ENCODE data around the gene RREB1.

The RREB1 gene

DNA sequence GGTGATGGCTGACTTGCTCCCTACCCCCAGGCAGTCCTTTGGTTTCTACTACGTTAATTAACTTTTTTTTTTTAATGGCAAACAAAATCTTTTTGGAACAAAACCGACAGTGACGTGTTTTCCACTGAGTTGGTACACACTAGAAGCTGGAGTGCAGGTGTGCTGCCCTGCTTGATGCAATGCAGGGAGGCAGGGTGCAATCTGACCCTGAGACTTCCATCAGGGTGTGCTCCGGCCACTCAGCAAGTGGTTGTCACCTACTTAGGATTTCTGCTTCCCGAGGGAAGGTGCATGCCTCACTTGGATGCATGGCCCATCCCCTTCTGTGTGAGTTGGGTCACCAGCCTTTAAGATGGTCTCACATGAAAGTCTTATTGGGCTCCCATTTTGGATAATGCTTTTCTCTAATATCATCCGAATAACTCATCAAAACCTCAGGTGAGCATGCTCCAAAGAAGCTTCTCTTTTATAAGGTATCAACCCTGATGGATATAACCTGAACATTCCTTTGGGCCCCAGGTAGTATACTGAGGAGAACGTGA lies 14.0 kb downstream of the RREB1 start:
- POLR2A ChIA-PET, result no interaction called here
- CTCF ChIA-PET, result no interaction called here
- TF ChIP-seq FOXA1 (IDR thresholded peaks at IDR 0.05) (no peak), L3MBTL2 (conservative IDR thresholded peaks at IDR 0.05) (no peak), BHLHE40 (IDR thresholded peaks at IDR 0.05; ENCODE audit: borderline replicate concordance) (no peak), ZNF384 (IDR thresholded peaks at IDR 0.05) (no peak), HDGF (IDR thresholded peaks at IDR 0.05; ENCODE audit: borderline replicate concordance) (no peak), SP1 (IDR thresholded peaks at IDR 0.05) (no peak), SUZ12 (IDR thresholded peaks at IDR 0.05) (no peak), LEF1 (IDR thresholded peaks at IDR 0.05; ENCODE audit: borderline replicate concordance) (no peak), ELF4 (IDR thresholded peaks at IDR 0.05) (no peak), TARDBP (IDR thresholded peaks at IDR 0.05) (no peak), FOXK2 (IDR thresholded peaks at IDR 0.05) (no peak), NFRKB (IDR thresholded peaks at IDR 0.05) (no peak)
- TF ChIP-seq, protein P1, sequence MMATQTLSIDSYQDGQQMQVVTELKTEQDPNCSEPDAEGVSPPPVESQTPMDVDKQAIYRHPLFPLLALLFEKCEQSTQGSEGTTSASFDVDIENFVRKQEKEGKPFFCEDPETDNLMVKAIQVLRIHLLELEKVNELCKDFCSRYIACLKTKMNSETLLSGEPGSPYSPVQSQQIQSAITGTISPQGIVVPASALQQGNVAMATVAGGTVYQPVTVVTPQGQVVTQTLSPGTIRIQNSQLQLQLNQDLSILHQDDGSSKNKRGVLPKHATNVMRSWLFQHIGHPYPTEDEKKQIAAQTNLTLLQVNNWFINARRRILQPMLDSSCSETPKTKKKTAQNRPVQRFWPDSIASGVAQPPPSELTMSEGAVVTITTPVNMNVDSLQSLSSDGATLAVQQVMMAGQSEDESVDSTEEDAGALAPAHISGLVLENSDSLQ (IDR thresholded peaks at IDR 0.05), result no peak
- no peak for DNase-seq (ENCODE audit: extremely low spot score)

DNA sequence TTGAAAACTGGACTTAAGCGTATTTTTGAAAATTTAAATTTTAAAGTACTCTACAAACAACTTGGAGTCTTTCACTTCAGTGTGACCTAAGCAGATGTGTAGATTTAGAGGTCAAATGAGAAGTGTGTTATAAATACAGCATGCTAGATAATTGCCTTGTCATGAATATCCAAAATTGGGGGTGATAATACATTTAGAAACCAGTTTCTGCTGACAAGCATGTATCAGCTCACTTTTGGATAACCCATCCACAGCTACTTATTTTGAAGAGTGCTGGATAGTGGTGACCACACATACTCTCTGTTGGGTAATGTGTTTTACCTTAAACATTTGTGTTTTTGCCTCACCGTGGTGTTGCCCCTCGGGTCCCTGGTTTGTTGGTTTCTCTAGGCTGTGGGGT lies 14.9 kb downstream of the RREB1 start:
- TF ChIP-seq ARNT (IDR thresholded peaks at IDR 0.05) (no peak), SP1 (IDR thresholded peaks at IDR 0.05) (no peak), HDGF (IDR thresholded peaks at IDR 0.05; ENCODE audit: borderline replicate concordance) (no peak), LEF1 (IDR thresholded peaks at IDR 0.05; ENCODE audit: borderline replicate concordance) (no peak), CTBP1 (IDR thresholded peaks at IDR 0.05; ENCODE audit: borderline replicate concordance) (no peak), FOXA1 (IDR thresholded peaks at IDR 0.05) (no peak), FOXM1 (IDR thresholded peaks at IDR 0.05; ENCODE audit: borderline replicate concordance) (no peak), SUZ12 (IDR thresholded peaks at IDR 0.05) (no peak)
- TF ChIP-seq, protein P1 (IDR thresholded peaks at IDR 0.05), result no peak
- ChIA-PET POLR2A (no interaction called here), CTCF (no interaction called here)
- no peak for DNase-seq (ENCODE audit: extremely low spot score)

DNA sequence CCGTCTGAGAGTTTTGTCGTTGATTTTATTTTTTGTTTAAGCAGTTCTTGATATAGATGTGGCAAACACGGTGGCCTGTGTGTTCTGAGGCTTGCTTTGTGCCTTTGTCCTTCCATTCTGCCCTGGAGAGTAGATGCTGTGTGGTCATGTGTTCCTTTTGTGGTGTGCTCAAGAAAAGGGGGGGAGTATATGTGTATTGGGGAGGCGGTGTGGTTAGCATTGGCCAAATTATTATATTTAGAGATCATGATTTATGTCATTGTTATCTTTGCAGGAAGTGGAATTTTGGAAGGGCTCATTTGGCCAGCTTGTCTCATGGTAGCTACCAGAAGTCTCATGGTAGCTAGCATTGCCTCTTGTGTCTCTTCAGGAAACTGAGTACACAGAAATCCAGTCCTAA lies 16.4 kb downstream of the RREB1 start:
- POLR2A ChIA-PET, result no interaction called here
- TF ChIP-seq SUZ12 (IDR thresholded peaks at IDR 0.05) (no peak), CTBP1 (IDR thresholded peaks at IDR 0.05; ENCODE audit: borderline replicate concordance) (no peak), HDGF (IDR thresholded peaks at IDR 0.05; ENCODE audit: borderline replicate concordance) (no peak), TARDBP (IDR thresholded peaks at IDR 0.05) (no peak), SP1 (IDR thresholded peaks at IDR 0.05) (no peak), L3MBTL2 (conservative IDR thresholded peaks at IDR 0.05) (no peak)
- no peak for DNase-seq (ENCODE audit: extremely low spot score)
- CTCF ChIA-PET, result no interaction called here

DNA sequence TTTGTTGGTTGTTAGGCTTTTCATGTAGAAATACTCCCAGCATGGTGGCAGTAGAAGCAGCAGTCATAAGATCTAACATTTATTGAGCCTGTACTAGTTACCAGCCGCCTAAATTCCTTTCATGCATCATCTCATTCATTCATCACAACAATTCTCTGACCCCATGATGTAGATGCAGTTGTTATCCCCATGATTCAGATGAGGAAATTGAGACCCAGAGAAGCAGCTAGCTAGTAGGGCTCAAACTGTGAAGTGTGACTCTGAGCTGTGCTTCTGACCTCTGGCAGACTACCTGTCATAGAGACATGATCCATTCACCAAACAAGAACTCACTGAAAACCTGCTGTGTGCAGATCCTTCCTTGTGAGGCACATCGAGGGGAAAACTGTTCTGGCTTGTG lies 16.9 kb downstream of the RREB1 start:
- TF ChIP-seq FOXK2 (IDR thresholded peaks at IDR 0.05) (no peak), CTBP1 (IDR thresholded peaks at IDR 0.05; ENCODE audit: borderline replicate concordance) (no peak), ELF4 (IDR thresholded peaks at IDR 0.05) (no peak), HDGF (IDR thresholded peaks at IDR 0.05; ENCODE audit: borderline replicate concordance) (no peak), SP1 (IDR thresholded peaks at IDR 0.05) (no peak), BHLHE40 (IDR thresholded peaks at IDR 0.05; ENCODE audit: borderline replicate concordance) (no peak), NFRKB (IDR thresholded peaks at IDR 0.05) (no peak), ARNT (IDR thresholded peaks at IDR 0.05) (no peak), ZNF384 (IDR thresholded peaks at IDR 0.05) (no peak), TARDBP (IDR thresholded peaks at IDR 0.05) (no peak), LEF1 (IDR thresholded peaks at IDR 0.05; ENCODE audit: borderline replicate concordance) (no peak), SUZ12 (IDR thresholded peaks at IDR 0.05) (no peak), FOXA1 (IDR thresholded peaks at IDR 0.05) (no peak), FOXM1 (IDR thresholded peaks at IDR 0.05; ENCODE audit: borderline replicate concordance) (no peak), L3MBTL2 (conservative IDR thresholded peaks at IDR 0.05) (no peak)
- TF ChIP-seq, protein P1 (IDR thresholded peaks at IDR 0.05), result no peak
- DNase-seq (ENCODE audit: extremely low spot score), result no peak
- ChIA-PET POLR2A (no interaction called here), CTCF (no interaction called here)

DNA sequence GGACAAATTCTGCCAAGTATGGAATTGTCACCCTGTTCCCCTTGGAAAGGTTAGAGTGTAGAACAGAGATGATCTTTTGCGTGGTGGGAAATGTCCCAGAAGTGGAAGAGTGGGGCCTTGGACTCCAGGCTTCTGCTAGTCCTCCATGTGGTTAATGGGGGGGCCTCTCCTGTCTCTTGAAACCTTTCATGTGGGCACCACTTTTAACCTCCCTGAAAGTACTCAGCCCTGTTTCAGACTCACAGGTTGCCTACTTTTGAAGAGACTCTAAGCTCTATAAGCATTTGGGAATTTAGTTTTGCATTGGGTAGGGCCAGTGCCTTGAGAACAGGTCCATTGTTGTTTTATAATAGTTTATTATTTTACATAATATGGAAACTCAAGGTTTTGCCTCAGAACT lies 17.5 kb downstream of the RREB1 start:
- ChIA-PET POLR2A (no interaction called here), CTCF (no interaction called here)
- DNase-seq (ENCODE audit: extremely low spot score), result no peak
- TF ChIP-seq ZNF384 (IDR thresholded peaks at IDR 0.05) (no peak), LEF1 (IDR thresholded peaks at IDR 0.05; ENCODE audit: borderline replicate concordance) (no peak), CTBP1 (IDR thresholded peaks at IDR 0.05; ENCODE audit: borderline replicate concordance) (no peak), FOXM1 (IDR thresholded peaks at IDR 0.05; ENCODE audit: borderline replicate concordance) (no peak), L3MBTL2 (conservative IDR thresholded peaks at IDR 0.05) (no peak), ARNT (IDR thresholded peaks at IDR 0.05) (no peak), SP1 (IDR thresholded peaks at IDR 0.05) (no peak), TARDBP (IDR thresholded peaks at IDR 0.05) (no peak), NFRKB (IDR thresholded peaks at IDR 0.05) (no peak), FOXA1 (IDR thresholded peaks at IDR 0.05) (no peak)

DNA sequence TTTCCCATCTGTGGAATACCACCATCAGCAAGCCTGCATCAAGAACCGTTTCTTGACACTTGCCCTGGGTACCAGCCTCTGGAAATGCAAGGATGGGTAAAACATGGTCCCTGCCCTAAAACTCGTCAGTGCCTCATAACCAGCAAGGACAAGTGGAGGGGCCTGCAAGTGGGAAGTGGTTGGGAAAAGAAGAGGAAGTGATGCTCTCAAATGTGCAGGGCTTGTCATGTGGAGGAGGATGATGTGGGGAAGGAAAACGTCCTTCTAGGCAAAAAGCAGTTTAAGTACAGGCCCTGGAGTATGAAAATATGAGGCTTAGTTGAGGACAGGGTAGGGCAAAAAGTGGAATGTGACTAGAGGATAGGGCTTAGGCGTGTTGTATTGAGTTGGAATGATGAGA lies 19.0 kb downstream of the RREB1 start:
- POLR2A ChIA-PET, result no interaction called here
- TF ChIP-seq ARNT (IDR thresholded peaks at IDR 0.05) (no peak), HDGF (IDR thresholded peaks at IDR 0.05; ENCODE audit: borderline replicate concordance) (no peak), FOXM1 (IDR thresholded peaks at IDR 0.05; ENCODE audit: borderline replicate concordance) (no peak)
- no peak for DNase-seq (ENCODE audit: extremely low spot score)
- CTCF ChIA-PET, result no interaction called here

DNA sequence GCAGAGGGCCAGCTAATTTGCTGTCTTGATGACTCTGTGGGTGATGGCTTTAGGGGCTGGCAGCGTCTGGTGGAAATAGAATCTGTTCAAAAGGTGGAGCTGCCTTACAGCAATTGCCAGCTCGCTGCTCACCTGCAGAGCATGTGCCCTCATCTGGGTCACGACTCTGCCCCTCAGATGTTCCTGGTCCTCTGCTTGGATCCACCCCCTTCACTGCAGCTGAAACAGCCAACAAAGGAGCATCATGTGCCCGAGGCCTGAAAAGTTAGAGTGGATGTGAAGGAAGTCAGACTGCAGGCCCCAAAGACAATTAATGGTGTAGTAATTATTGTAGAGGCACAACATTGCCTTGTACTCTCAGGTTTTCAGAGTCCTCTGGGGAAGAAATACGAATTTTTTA lies 19.9 kb downstream of the RREB1 start:
- ChIA-PET POLR2A (no interaction called here), CTCF (no interaction called here)
- no peak for TF ChIP-seq FOXA1 (IDR thresholded peaks at IDR 0.05)
- DNase-seq (ENCODE audit: extremely low spot score), result no peak
